ENCODE measurements around the gene TSHZ1.

The TSHZ1 gene

GRCh38 chr18:75221897-75222296, 11.3 kb downstream of the TSHZ1 start:
- DNase-seq (ENCODE audit: low read depth in 2 of 2), result no peak

- no peak for DNase-seq (ENCODE audit: low read depth in 2 of 2)
These were observed 11.8 kb downstream of the TSHZ1 start for GRCh38 chr18:75222407-75222806.

- DNase-seq (ENCODE audit: low read depth in 2 of 2), result no peak
These were observed 13.2 kb downstream of the TSHZ1 start for GRCh38 chr18:75223687-75224347.

- no peak for DNase-seq (ENCODE audit: low read depth in 2 of 2)
These were observed 15.8 kb downstream of the TSHZ1 start for GRCh38 chr18:75226286-75226955.

GRCh38 chr18:75226956-75227316, 16.3 kb downstream of the TSHZ1 start:
- no peak for DNase-seq (ENCODE audit: low read depth in 2 of 2)

GRCh38 chr18:75227535-75228296, 17.1 kb downstream of the TSHZ1 start:
- DNase-seq (ENCODE audit: low read depth in 2 of 2), result no peak

- no peak for DNase-seq (ENCODE audit: low read depth in 2 of 2)
These were observed 18.4 kb downstream of the TSHZ1 start for GRCh38 chr18:75228967-75229366.

- no peak for DNase-seq (ENCODE audit: low read depth in 2 of 2)
These were observed 18.8 kb downstream of the TSHZ1 start for GRCh38 chr18:75229437-75229836.

- DNase-seq (ENCODE audit: low read depth in 2 of 2), result no peak
These were observed 19.8 kb downstream of the TSHZ1 start for GRCh38 chr18:75230163-75231052.

- no peak for DNase-seq (ENCODE audit: low read depth in 2 of 2)
These were observed 20.4 kb downstream of the TSHZ1 start for GRCh38 chr18:75231053-75231406.

GRCh38 chr18:75234901-75235300, 24.3 kb downstream of the TSHZ1 start:
- no peak for DNase-seq (ENCODE audit: low read depth in 2 of 2)

- DNase-seq (ENCODE audit: low read depth in 2 of 2), result no peak
These were observed 25.3 kb downstream of the TSHZ1 start for GRCh38 chr18:75235896-75236295.

- DNase-seq (ENCODE audit: low read depth in 2 of 2), result no peak
These were observed 27.5 kb downstream of the TSHZ1 start for GRCh38 chr18:75238100-75238499.

- no peak for DNase-seq (ENCODE audit: low read depth in 2 of 2)
These were observed 28.2 kb downstream of the TSHZ1 start for GRCh38 chr18:75238786-75239185.

GRCh38 chr18:75240433-75240832, 29.8 kb downstream of the TSHZ1 start:
- DNase-seq (ENCODE audit: low read depth in 2 of 2), result no peak

GRCh38 chr18:75241705-75242104, 31.1 kb downstream of the TSHZ1 start:
- DNase-seq (ENCODE audit: low read depth in 2 of 2), result no peak

- DNase-seq (ENCODE audit: low read depth in 2 of 2), result no peak
These were observed 34.0 kb downstream of the TSHZ1 start for GRCh38 chr18:75244351-75245313.

- DNase-seq (ENCODE audit: low read depth in 2 of 2), result no peak
These were observed 36.4 kb downstream of the TSHZ1 start for GRCh38 chr18:75246721-75247610.

- no peak for DNase-seq (ENCODE audit: low read depth in 2 of 2)
These were observed 37.2 kb downstream of the TSHZ1 start for GRCh38 chr18:75247611-75248421.
